Measurements from ENCODE around the gene C4orf51. TPM values are rescaled to one million over a fixed set of nuclear protein-coding genes. Genes with fewer than 3 reads are reported as not detected.
A peak's percentile ranks its signal among the peaks of the same experiment; 100 is the strongest.

The C4orf51 gene
- total and polyA plus RNA-seq, 10 donors = not detected

- no peak overlapping the region for H3K27ac ChIP-seq
- DNase-seq = no peak
- intact Hi-C loops (cut with DNase I; ENCODE audit: low total_unique reads) = no loop called here
- H3K27me3 ChIP-seq (replicated peaks in 1 of 7) = no peaks in the 10 kb centered on the region
- WGBS, 5 donors = 81 to 95% (median 93%) methylated on average over 1 of the region's 1 CpG
- no peak overlapping the region for H3K4me3 ChIP-seq
- H3K9me3 ChIP-seq = no peaks in the 10 kb centered on the region
- TF ChIP-seq POLR2A (IDR thresholded peaks at IDR 0.05) (no peak), CTCF (IDR thresholded peaks at IDR 0.05 in 8 of 11, conservative IDR thresholded peaks at IDR 0.05 in 3 of 11) (no peak), POLR2AphosphoS5 (IDR thresholded peaks at IDR 0.05) (no peak)
- no peaks in the 10 kb centered on the region for H3K36me3 ChIP-seq
- H3K4me1 ChIP-seq = peaks cover 0 to 22% (median 11%) of the 10 kb centered on the region in 6 donors
These were observed 51.1 kb downstream of the C4orf51 start for GRCh38 chr4:145731028-145731427.

- no peak for TF ChIP-seq POLR2A (IDR thresholded peaks at IDR 0.05)
- no peak for TF ChIP-seq POLR2AphosphoS5 (IDR thresholded peaks at IDR 0.05)
- TF ChIP-seq CTCF (IDR thresholded peaks at IDR 0.05 in 8 of 11, conservative IDR thresholded peaks at IDR 0.05 in 3 of 11) = no peak
- H3K36me3 ChIP-seq = no peaks in the 10 kb centered on the region
- DNase-seq = no peak
- H3K4me3 ChIP-seq = peak overlapping the region; percentile 44 to 74 (median 56)
- H3K27ac ChIP-seq = peak overlapping the region; percentile 67 to 89 (median 86)
- no peaks in the 10 kb centered on the region for H3K9me3 ChIP-seq
- H3K27me3 ChIP-seq (replicated peaks in 1 of 7) = no peaks in the 10 kb centered on the region
- H3K4me1 ChIP-seq = peaks cover 0 to 28% (median 11%) of the 10 kb centered on the region in 6 donors
- intact Hi-C loops (cut with DNase I; ENCODE audit: low total_unique reads) = no loop called here
- WGBS, 5 donors = 66 to 72% (median 68%) methylated on average over 14 of the region's 14 CpGs
These were observed 52.3 kb downstream of the C4orf51 start for GRCh38 chr4:145732001-145732815.

DNA sequence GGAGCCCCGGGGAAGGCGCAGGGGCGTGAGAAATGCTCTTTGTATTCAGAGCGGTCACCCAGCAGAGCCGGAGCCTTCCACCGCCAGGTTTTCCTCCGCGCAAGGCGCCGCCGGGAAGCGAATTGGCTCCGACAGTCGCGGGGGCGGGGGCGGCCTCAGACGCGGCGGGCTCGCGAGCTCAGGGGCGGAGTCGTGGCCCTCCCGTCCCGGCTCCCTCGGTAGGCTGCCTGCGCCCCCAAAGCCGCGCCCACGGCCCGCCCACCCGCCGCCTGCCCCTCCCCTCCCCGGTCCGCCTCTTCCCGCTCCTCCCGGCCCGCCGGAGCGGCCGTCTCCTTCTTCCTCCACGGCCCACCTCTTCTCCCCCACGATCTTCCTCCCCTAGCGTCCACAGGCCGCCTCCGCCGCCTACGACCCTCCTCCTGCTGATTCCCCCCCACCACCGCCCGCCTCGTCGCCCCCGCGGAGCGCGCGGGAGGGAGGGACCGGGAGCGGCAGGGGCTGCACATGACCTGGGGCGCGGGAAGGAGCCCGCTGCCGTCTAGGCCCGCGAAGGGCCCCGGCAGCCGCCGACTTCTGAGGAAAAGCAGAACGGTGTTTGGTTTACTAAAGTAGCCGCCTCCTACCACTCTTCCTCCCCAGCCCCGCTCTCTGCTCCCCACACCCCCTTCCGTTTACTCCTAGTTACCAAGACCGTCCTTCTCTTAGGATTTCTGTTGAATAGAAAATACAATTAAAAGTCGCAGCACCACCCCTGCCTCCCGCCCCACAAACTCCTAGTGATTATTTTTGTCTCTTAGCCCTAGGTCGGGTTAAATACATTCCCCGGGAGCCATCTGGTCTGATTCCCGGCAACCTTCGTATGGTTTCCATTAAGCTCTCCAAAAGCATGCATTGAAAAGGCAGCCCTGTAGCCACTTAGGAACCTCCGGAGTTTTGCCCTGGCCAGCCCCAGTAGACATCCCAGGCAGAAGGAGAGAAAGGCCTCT lies 53.2 kb downstream of the C4orf51 start:
- H3K4me1 ChIP-seq = peaks cover 0 to 28% (median 11%) of the 10 kb centered on the region in 6 donors
- peak overlapping the region; percentile 67 to 89 (median 86) for H3K27ac ChIP-seq
- 2 to 4% (median 3%) methylated on average over 60 to 81 of the region's 81 CpGs for WGBS, 5 donors
- TF ChIP-seq CTCF (IDR thresholded peaks at IDR 0.05 in 8 of 11, conservative IDR thresholded peaks at IDR 0.05 in 3 of 11) (peak in 2 of 11 experiments; percentile 11 to 20), POLR2AphosphoS5 (IDR thresholded peaks at IDR 0.05) (peak; percentile 89 to 91 (median 90)), POLR2A (IDR thresholded peaks at IDR 0.05) (peak in 1 of 3 donors; percentile 52)
- no peaks in the 10 kb centered on the region for H3K27me3 ChIP-seq (replicated peaks in 1 of 7)
- H3K9me3 ChIP-seq = no peaks in the 10 kb centered on the region
- peak overlapping the region; percentile 44 to 74 (median 56) for H3K4me3 ChIP-seq
- peak; percentile 94 for DNase-seq
- no peaks in the 10 kb centered on the region for H3K36me3 ChIP-seq
- intact Hi-C loops (cut with DNase I; ENCODE audit: low total_unique reads) = no loop called here

All from spleen (tissue), 11 donors.